HepG2 (cell line): Measurements from ENCODE around the gene SYTL3.

ENCODE experiments used
- CEBPB ChIP-seq: IDR thresholded peaks from 2 replicates; pipeline ENCODE4 v1.6.1; 2011; ENCODE audit warnings: low read depth, low read length, improper control_type of control experiment, borderline replicate concordance
- CTCF ChIP-seq: sonication (generic); formaldehyde crosslinking; IDR thresholded peaks from 2 replicates; pipeline ENCODE4 v1.5.0; 2020; ENCODE audit warnings: mild to moderate bottlenecking, missing genetic modification reagents, moderate library complexity
- MED13 ChIP-seq: sonication (generic); formaldehyde crosslinking; IDR thresholded peaks from 2 replicates; pipeline ENCODE4 v1.5.0; 2020; ENCODE audit warnings: missing genetic modification reagents
- POLR2A ChIP-seq, 2 experiments: IDR thresholded peaks; 2 replicates each; pipeline ENCODE4 v1.6.1; 2011; ENCODE audit warnings: low read depth in 2 of 2, low read length in 2 of 2, mild to moderate bottlenecking in 1 of 2, moderate library complexity in 1 of 2; ENCODE audit not compliant: insufficient read depth in 1 of 2
- RAD21 ChIP-seq: fragments of 450-650 bp; formaldehyde crosslinking; IDR thresholded peaks from 2 replicates; pipeline ENCODE4 v1.5.0; 2020; ENCODE audit warnings: mild to moderate bottlenecking
- REL ChIP-seq: sonication (generic); formaldehyde crosslinking; conservative IDR thresholded peaks from 2 replicates; pipeline ENCODE4 v1.8.0; 2022; ENCODE audit warnings: mild to moderate bottlenecking, missing genetic modification reagents, moderate library complexity

- TF ChIP-seq POLR2A (IDR thresholded peaks at IDR 0.05; ENCODE audit: insufficient read depth in 1 of 2, low read depth in 2 of 2, low read length in 2 of 2) = no peak
- TF ChIP-seq REL (CRISPR knock-in tag) = no peak
- TF ChIP-seq CEBPB = peak; percentile 78
- no peak for TF ChIP-seq MED13 (CRISPR knock-in tag)
- no peak for TF ChIP-seq CTCF (CRISPR knock-in tag)
- TF ChIP-seq RAD21 (CRISPR knock-in tag) = no peak
These were observed 88.1 kb downstream of the SYTL3 start for GRCh38 chr6:158737710-158738615.
